Peyer's patch (tissue), 4 donors: ENCODE data around the gene RRAD.

ENCODE experiments used
- CTCF ChIP-seq, 6 experiments: fragments of 450-650 bp in 4 of 6; fragments of 200-600 bp in 2 of 6; sonication (generic) in 1 of 6; IDR thresholded peaks; one replicate each; pipeline ENCODE4 v1.5.1; 2017 to 2019; ENCODE audit warnings: antibody characterized with exemption in 6 of 6, mild to moderate bottlenecking in 3 of 6, moderate library complexity in 1 of 6
- POLR2A ChIP-seq, 2 donors: fragments of 450-650 bp; IDR thresholded peaks; one replicate each; pipeline ENCODE4 v1.5.1; 2017; ENCODE audit warnings: antibody characterized with exemption in 2 of 2, mild to moderate bottlenecking in 2 of 2, moderate library complexity in 2 of 2

DNA sequence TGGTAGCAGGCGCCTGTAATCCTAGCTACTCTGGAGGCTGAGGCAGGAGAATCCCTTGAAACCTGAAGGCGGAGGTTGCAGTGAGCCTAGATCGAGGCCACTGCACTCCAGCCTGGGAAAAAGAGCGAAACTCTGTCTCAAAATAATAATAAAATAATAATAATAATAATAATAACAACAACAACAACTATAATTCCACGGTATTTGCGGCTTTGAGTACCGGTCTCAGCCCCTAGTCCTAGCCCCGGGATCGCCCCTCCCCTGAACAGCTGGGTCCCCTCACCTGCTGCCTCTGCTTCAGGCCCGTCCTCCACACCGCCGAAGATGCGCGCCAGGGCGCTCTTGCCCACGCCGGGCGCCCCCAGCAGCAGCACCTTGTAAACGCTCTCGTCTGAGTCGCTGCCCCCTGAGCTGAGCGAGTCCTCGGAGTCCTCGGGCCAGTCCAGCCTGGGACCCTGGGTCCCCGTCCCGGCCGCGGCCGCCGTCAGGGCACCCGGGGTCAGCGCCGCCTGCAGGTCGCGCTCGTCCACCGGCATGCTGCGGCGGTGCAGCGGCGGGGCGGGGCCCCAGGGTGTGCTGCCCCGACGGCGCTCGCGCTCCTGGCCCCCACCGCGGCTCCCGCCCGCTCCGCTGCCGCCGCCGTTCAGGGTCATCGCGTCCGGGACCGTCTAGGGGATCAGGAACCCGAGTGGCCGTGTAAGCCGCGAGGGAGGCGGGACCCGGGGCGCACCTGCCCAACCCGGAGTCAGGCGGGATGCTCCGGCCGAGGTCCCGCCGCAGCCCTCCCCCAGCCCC is 611 bp downstream of the RRAD start:
- TF ChIP-seq CTCF (IDR thresholded peaks at IDR 0.05): peak in 4 of 6 experiments; percentile 39 to 77 (median 68)
- no peak for TF ChIP-seq POLR2A (IDR thresholded peaks at IDR 0.05)
